ENCODE measurements around the gene DCTD. TPM values are rescaled to one million over a fixed set of nuclear protein-coding genes. Genes with fewer than 3 reads are reported as not detected.
"Not testable (repeated sequence)": the region's sequence is repeated elsewhere in the genome, so short reads cannot be mapped to it uniquely, and the experiment has no call there.

Gene DCTD
- total RNA-seq, 2 donors from 2014 or later: 27.0 to 39.7 TPM

- H3K27ac ChIP-seq: no peak overlapping the region
- H3K4me1 ChIP-seq: no peaks in the 10 kb centered on the region
- 68 to 77% methylated on average over 8 to 10 of the region's 10 CpGs for WGBS, 2 donors
- TF ChIP-seq POLR2A (IDR thresholded peaks at IDR 0.05): no peak
- TF ChIP-seq, protein P1, sequence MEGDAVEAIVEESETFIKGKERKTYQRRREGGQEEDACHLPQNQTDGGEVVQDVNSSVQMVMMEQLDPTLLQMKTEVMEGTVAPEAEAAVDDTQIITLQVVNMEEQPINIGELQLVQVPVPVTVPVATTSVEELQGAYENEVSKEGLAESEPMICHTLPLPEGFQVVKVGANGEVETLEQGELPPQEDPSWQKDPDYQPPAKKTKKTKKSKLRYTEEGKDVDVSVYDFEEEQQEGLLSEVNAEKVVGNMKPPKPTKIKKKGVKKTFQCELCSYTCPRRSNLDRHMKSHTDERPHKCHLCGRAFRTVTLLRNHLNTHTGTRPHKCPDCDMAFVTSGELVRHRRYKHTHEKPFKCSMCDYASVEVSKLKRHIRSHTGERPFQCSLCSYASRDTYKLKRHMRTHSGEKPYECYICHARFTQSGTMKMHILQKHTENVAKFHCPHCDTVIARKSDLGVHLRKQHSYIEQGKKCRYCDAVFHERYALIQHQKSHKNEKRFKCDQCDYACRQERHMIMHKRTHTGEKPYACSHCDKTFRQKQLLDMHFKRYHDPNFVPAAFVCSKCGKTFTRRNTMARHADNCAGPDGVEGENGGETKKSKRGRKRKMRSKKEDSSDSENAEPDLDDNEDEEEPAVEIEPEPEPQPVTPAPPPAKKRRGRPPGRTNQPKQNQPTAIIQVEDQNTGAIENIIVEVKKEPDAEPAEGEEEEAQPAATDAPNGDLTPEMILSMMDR (IDR thresholded peaks at IDR 0.05): no peak
- DNase-seq (no peak), ATAC-seq (no peak)
- H3K9me3 ChIP-seq: no peaks in the 10 kb centered on the region
- no peaks in the 10 kb centered on the region for H3K27me3 ChIP-seq
- no peak overlapping the region for H3K4me3 ChIP-seq
- intact Hi-C loops (cut with DNase I): no loop called here
- no peaks in the 10 kb centered on the region for H3K36me3 ChIP-seq (replicated peaks in 1 of 2; ENCODE audit: insufficient read depth in 1 of 2, low read depth in 2 of 2)
Measured at GRCh38 chr4:182905038-182905437, 12.1 kb downstream of the DCTD start.

DNA sequence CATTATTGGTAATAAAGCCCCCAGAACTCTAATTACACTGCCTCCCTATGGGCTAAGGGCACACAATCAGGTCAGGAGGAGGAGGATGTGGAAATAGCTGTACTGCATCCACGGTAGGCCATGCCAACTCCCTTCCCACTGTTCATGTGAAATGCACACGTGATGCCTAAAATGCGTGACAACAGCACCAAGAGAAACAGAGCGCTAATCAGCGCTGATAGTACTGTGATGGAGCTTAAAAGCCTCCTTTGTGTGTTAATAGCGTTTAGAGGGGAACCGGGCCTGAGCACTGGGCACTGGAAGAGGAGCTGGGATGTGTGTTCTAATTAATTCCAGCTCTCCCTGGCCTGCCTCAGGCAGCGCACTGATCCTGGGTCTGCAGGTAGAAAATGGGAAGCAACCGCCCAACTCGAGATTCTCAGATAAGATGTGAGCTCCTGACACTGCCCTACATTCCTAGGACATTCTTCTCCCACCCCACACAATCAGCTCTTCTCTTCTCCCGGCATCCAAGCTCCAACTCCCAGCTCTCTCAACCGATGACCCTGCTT lies 12.9 kb downstream of the DCTD start:
- no peak for TF ChIP-seq POLR2A (IDR thresholded peaks at IDR 0.05)
- TF ChIP-seq, protein P1 (IDR thresholded peaks at IDR 0.05): no peak
- Histone ChIP-seq H3K4me1 (no peaks in the 10 kb centered on the region), H3K9me3 (no peaks in the 10 kb centered on the region), H3K4me3 (no peak overlapping the region), H3K36me3 (replicated peaks in 1 of 2; ENCODE audit: insufficient read depth in 1 of 2, low read depth in 2 of 2) (no peaks in the 10 kb centered on the region), H3K27me3 (no peaks in the 10 kb centered on the region), H3K27ac (no peak overlapping the region)
- ATAC-seq: no peak
- WGBS, 2 donors: 87 to 89% methylated on average over 12 of the region's 12 CpGs
- intact Hi-C loops (cut with DNase I): no loop called here
- no peak for DNase-seq

DNA sequence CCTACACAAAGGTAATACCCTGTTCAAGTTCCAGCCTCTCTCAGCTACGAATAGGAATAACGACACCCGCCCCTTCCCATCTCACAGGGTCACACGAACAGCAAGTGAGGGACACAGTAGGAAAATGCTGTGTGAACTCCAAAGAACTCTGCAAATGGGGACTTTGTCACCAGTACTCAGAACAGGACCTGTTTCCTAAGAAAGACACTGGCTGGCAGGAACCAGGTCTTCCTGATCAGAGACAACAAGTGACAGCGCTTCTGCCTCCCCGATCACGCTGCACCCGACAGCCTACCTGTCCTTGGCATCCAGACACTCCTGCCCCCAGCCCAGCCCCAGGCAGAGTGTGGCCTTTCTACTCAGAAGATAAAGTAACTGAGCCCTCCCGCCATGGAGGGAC lies 14.2 kb downstream of the DCTD start:
- H3K27me3 ChIP-seq: no peaks in the 10 kb centered on the region
- no peak overlapping the region for H3K4me3 ChIP-seq
- H3K36me3 ChIP-seq (replicated peaks in 1 of 2; ENCODE audit: insufficient read depth in 1 of 2, low read depth in 2 of 2): no peaks in the 10 kb centered on the region
- ATAC-seq: no peak
- H3K9me3 ChIP-seq: no peaks in the 10 kb centered on the region
- no peak for DNase-seq
- 91 to 94% methylated on average over 9 of the region's 9 CpGs for WGBS, 2 donors
- H3K27ac ChIP-seq: no peak overlapping the region
- intact Hi-C loops (cut with DNase I): no loop called here
- peaks cover 6% of the 10 kb centered on the region for H3K4me1 ChIP-seq
- TF ChIP-seq POLR2A (IDR thresholded peaks at IDR 0.05): no peak
- TF ChIP-seq, protein P1 (IDR thresholded peaks at IDR 0.05): no peak

GRCh38 chr4:182901337-182901736 lies 15.8 kb downstream of the DCTD start:
- WGBS, 2 donors: 66 to 74% methylated on average over 9 of the region's 9 CpGs
- Histone ChIP-seq H3K9me3 (no peaks in the 10 kb centered on the region), H3K4me1 (peaks cover 16% of the 10 kb centered on the region), H3K27ac (no peak overlapping the region), H3K27me3 (no peaks in the 10 kb centered on the region), H3K36me3 (replicated peaks in 1 of 2; ENCODE audit: insufficient read depth in 1 of 2, low read depth in 2 of 2) (no peaks in the 10 kb centered on the region), H3K4me3 (no peak overlapping the region)
- DNase-seq (no peak), ATAC-seq (no peak)
- no peak for TF ChIP-seq POLR2A (IDR thresholded peaks at IDR 0.05)
- TF ChIP-seq, protein P1 (IDR thresholded peaks at IDR 0.05): no peak
- intact Hi-C loops (cut with DNase I): no loop called here

- H3K4me1 ChIP-seq: peaks cover 29% of the 10 kb centered on the region
- H3K27ac ChIP-seq; H3K36me3 ChIP-seq (replicated peaks in 1 of 2; ENCODE audit: insufficient read depth in 1 of 2, low read depth in 2 of 2); H3K4me3 ChIP-seq; H3K9me3 ChIP-seq; H3K27me3 ChIP-seq; ATAC-seq; intact Hi-C loops (cut with DNase I); DNase-seq: not testable (repeated sequence)
- 84 to 92% methylated on average over 2 of the region's 2 CpGs for WGBS, 2 donors
Measured at GRCh38 chr4:182900021-182900420, 17.2 kb downstream of the DCTD start.

Measured in body of pancreas (tissue), 4 donors.